Limb (tissue), 2 donors: ENCODE results near the gene AGRN.

Source experiments
- DNase-seq, 2 donors: peaks; one replicate each; pipeline ENCODE4 v3.0.0-alpha.2; 2016; ENCODE audit errors: extremely low spot score in 2 of 2

AGRN gene

DNA sequence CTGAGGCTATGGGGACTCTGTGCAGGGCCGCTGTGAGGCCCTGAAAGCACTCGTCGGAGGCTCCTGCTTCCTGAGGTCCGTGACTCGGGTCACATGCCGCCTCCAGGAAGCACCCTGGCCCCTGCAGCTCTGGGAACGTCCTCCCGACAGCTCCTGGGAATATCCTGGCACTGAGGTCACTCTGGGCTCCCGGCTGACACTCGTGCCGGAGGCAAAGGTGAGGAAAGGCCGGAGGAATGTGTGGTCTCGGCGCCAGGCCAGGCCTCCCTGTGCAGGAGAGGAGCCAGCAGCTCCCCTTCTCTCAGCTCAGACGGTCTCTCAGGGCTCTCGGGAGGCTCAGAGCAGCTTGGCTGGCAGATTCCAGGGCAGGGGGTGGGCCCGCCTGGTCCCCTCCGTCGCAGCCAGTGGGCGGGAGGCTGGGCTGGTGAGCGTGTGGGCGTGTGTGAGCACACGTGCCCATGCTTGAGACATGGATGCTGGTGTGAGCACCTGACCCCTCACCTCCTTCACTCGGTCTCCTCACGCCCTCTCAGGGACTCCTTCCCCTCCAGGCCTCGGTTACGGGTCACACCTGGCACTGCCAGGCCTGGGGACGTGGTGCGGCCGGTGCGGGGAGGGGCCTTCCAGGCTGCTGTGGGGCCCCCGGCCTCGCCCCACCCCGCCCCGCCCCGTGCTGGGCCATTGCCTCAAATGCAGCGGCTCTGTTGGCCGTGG lies 59.6 kb downstream of the AGRN start:
- peak; percentile 27 to 69 for DNase-seq

GRCh38 chr1:1080122-1080757 lies 60.3 kb downstream of the AGRN start:
- DNase-seq, result peak; percentile 53 to 74

DNA sequence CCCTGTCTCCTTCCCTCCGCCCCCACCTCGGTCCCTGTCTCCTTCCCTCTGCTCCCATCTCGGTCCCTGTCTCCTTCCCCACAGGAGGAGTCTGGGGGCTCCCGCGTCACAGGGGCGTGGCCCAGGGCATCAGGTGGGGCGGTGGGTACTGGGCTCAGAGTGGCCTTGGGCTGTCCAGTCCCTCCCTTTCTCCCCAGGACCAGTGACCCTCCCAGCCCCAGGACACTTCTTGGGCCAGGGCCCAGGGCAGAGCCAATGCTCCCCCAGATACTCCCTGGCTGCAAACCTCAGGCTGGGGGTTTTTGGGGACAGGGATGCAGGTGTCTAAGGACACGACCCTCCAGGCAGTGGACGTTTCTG lies 61.0 kb downstream of the AGRN start:
- peak in 1 of 2 donors; percentile 33 for DNase-seq

- no peak for DNase-seq
These were observed 61.7 kb downstream of the AGRN start for GRCh38 chr1:1081311-1082238.

- no peak for DNase-seq
These were observed 62.4 kb downstream of the AGRN start for GRCh38 chr1:1082239-1082775.

DNA sequence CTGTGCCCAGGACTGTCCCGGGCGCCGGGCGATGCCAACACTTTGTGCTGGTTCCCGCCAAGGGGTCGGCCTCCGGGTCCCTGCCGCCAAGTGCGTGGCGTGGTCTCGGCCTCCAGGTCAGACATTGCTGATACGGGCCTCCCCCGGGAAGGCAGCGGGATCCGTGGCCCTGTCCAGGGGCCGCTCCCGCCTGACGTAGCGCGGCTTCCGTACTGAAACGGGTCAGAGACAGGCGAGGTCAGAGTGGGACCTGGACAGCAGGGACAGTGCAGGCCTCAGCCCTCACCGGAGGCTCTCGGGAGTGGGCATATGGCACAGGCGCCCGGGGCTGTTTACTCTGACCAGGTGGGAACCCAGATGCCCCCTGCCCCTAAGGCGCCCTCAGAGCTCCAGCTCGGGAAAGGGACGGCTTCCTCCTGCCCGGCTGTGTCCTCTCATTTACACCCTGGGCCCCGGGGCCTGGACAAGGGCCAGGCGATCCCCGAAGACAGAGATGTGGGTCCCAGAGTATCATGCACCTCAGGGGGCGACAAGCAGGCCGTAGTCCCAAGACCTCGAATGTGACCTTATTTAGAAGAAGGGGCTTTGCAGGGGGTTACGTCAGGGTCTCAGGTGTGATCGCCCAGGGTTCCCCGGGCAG lies 63.0 kb downstream of the AGRN start:
- no peak for DNase-seq

DNA sequence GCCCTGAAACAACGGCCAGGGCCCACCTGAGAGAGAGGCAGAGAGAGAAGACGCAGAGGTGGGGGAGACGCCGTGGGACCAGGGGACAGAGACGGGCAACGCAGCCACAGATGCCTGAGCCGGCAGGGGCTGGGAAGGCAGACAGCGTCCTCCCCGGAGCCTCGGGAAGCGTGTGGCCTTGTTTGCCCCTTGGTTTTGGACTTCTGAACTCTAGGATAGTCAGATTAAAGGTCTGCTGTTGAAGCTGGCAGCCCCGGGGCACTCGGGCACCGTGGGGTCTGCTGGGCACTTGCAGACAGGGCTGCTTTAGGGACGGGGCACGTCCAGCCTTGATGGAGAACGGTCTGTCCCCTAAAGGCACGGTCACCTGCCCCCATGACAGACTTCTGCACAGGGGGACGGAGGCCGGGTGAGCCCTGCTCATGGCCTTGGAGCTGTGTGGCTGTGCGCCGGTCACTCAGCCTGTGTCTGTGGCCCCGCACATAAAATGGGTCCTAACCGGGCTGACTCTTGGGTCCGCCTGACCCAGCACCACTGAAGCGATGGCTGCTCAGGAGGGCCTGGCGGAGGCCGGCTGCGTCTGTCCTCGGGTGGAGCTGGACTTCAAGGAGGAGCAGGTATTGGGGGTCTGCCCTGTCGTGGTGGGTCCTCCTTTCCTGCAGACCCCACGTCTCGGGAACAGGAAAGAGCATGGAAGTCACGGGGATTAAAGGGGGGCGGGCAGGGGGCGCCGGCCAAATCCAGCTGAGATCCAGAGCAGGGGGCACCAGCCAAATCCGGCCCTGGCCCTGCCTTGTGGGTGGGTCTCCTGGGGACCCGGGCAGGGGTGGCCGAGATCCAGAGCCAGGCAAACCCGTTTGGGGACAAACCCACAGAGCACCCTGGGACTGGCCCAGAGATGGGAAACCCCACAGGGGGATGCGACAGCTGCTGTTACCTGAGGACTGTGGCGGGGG lies 63.8 kb downstream of the AGRN start:
- DNase-seq, result no peak

- DNase-seq, result peak in 1 of 2 donors; percentile 27
These were observed 64.7 kb downstream of the AGRN start for GRCh38 chr1:1084372-1085170.

DNA sequence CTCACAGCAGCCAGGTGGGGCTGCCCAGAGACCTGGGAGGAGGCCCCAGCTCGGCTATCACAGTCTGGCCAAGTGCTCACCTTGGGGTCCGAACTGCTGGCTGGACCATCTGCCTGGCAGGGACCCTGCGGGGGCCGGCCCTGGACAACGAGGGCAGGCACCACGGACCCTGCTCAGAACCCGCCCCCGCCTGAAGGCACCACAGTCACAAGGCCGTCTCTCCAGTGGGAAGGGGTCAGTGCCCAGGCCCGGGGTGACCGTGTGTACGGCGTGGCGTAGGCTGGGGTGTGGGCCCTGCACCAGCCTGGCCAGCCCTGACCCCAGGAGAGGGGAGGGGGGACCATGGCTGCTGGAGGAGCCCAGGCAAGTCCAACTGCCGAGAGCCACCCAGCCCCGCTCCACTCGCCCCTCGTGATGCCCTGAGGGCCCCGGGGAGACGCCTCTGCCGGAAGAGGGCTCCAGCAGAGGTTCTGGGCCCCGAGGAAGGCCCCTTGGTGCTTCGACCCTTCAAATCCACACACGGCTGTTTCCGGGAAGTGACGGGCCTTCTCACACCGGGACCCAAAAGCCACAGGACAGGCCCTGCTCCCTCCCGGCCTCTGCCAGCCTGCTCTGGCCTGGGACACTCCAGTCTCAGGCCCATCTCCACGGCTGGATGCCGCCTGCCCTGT lies 65.4 kb downstream of the AGRN start:
- DNase-seq, result no peak

DNA sequence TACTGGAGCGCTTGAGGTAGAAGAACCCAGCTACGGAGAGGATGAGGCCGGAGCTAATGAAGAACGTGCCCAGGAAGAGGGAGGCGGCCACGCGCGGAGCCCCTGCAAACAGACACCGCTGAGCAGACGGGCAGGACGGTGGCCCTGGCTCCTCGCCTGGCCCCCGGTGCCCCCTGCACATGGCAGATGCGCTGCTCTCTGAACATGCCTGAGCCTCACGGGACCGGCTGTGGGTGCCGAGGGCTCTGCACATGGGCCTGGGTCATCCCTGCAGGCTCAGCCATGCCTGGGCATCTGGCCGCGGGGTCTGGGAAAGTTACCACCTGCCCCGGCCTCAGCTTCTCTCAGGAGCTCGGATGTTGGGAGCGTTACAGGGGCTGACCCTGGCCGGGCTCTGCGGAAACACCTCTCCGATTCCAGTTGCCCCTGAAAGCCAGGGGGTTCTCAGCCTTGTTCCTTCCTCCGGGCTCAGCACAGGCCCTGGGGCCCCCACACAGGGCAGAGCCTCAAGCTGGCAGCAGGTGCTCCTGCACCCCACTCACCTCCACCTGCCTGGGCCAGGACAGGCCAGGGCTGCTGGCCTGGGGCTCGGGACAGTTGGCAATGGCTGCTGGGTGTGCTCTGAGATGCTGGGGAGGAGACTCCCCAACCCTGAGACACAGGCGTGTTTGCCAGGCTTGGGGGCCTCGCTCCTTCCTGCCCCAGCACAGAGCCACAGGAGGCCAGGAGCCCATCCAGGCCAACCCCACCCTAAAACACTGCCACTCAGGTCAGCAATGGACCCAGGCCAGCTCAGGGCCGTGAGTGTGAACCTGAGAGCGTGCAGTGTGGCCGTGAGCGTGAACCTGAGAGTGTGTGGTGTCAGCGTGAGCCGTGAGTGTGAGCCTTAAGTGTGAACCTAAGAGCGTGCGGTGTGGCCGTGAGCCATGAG lies 66.3 kb downstream of the AGRN start:
- DNase-seq, result no peak

- no peak for DNase-seq
These were observed 67.0 kb downstream of the AGRN start for GRCh38 chr1:1086911-1087341.

DNA sequence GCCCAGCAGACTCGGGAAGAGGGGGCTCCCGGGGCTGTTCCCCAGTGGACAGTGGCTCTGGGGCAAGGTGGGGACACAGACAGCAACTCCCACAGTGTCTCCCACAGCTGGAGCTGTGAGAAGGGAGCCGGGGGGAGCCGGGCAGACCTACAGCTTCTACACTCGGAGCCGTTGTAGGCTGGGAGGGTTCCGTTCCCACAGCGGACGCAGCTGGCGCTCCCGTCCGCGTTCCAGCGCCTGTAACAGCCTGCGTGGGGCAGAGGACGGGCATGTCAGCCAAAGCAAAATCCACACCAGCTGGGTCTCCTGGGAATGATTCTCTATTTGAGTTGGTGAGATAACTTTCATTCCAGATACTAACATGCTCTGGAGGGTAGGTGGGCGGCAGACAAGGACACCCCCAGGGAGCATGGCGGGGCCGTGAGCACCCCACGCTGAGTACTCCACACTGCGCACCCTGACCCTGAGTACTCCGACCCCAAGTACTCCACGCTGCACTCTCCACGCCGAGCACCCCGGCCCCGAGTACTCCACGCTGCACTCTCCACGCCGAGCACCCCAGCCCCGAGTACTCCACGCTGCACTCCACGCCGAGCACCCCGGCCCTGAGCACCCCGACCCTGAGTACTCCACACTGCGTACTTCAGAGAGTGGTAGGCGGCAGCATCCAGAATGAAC lies 67.6 kb downstream of the AGRN start:
- no peak for DNase-seq

DNA sequence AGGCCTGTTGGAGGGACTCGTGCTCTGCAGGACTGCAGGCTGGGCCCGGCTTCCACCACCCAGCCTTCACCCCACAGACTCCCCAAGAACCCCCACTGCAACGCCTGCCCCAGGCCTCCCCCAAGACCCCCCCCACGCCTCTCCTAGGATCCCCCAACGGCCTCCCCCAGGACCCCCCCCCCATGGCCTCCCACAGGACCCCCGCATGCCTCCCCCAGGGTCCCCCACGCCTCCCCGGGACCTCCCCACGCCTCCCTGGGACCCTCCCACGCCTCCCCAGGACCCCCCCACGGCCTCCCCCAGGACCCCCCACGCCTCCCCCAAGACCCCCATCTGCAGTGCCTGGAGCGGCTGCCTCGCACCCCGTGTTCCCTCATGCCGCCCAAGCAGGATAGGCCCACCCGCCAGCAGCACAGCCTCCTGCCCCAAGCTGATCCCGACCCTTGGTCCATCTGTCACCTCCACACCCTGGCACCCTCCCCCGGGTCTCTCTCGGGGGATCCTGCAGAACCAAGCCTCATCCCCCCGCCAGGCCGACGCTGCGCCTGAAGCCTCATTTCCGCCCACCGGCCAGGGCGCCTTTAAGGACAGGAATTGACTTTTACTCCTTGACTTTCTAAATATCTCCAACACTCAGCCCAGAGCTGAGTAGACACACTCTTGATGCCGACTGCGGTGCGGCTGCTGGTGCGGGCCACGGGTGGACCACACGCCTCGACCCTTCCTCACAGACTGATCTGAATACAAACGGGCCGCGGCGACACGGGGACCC lies 68.3 kb downstream of the AGRN start:
- DNase-seq, result no peak

DNA sequence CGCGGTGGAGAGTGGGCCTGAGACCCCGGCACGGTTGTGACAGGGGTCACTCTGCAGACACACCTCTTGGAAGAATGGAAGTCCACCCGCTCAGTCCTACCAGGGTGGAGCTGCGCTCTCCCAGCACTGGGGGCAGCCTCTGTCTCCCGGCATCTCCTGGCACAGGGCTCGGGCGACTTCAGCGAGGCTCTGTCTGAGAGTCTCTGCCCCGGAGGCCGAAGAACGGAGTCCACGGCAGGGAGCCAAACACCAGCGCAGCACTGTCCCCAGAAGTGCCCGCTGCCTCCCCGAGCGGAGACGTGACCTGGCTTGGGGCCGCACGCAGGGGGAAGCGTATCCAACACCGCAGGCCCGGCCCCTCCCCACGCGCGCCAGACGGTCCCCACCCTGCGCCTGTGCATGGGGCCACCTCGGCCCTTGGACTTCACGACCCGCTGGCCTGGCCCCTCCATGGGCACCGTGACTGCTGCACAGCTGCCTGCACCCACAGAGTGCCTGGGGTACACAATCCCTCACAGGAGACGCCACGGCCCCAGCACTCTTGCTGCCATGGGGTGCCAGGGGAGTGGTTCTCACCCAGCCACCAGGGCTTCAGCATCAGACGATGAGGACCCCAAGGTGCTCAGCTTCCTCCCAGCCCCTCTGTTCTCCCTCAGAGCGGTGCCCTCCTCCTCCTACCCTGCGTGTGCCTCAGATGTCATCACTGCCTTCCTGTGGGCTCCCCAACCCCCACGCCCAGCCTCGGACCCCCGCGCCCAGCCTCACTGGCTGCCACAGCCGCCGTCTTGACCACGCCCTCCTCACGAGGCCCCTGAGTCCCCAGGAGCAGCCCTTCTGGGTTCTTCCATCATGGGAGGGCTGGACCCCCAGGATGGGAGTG lies 69.1 kb downstream of the AGRN start:
- DNase-seq, result no peak

DNA sequence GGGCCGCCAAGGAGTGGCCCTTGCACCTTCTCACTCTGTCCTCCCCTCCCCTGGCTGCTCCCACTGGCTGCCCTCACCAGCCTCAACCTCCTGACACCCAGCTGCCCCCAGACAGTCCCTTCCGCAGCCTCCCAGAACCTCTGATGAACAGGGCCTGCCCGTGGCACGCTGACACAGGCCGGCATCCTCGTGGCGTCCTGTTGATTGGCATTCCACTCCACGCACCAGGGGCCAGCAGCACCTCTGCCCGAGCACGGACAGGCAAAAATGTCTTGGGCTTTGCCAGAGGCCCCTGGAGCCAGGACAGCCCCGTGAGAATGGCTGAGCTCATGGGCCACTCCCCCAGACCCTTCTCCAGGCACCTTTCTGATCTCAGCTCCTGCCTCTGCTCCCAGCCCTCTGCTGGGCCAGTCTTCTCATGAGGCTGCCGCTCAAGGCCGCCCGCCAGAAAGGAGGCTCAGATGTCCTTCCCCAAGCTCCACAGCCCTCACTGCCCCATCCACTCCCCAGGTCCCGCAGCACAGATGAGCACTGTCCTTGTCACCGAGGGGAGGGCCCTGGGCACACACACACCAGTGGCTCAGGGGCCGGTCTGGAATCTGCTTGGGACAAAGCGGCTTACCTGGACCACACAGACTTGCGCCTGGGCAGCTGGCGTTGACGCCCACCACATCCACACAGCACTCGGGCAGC lies 70.0 kb downstream of the AGRN start:
- no peak for DNase-seq
